Measurements from ENCODE around the gene TSPAN8.

TSPAN8 gene

DNA sequence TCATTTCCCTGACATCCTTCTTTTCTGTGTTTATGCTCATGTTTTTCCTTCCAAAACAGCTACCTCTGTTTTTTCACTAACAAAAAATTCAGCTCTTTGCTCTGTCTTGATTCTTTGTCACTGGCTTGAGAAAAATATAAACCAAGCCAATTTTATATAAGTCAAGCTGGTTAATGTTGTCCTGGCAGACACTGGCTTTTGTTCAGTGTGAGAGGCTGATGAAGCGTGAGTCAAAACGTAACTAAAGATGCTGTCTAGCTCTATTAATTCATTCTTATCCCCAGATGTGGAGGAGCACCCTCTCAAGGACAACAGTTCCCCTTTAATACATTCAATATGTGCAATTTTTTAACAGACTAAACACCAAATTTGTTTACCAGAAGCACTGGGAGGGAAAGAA lies 15.8 kb downstream of the TSPAN8 start:
- no peak overlapping the region for H3K4me3 ChIP-seq (ENCODE audit: low read depth, low read length)
- TF ChIP-seq, protein P1, sequence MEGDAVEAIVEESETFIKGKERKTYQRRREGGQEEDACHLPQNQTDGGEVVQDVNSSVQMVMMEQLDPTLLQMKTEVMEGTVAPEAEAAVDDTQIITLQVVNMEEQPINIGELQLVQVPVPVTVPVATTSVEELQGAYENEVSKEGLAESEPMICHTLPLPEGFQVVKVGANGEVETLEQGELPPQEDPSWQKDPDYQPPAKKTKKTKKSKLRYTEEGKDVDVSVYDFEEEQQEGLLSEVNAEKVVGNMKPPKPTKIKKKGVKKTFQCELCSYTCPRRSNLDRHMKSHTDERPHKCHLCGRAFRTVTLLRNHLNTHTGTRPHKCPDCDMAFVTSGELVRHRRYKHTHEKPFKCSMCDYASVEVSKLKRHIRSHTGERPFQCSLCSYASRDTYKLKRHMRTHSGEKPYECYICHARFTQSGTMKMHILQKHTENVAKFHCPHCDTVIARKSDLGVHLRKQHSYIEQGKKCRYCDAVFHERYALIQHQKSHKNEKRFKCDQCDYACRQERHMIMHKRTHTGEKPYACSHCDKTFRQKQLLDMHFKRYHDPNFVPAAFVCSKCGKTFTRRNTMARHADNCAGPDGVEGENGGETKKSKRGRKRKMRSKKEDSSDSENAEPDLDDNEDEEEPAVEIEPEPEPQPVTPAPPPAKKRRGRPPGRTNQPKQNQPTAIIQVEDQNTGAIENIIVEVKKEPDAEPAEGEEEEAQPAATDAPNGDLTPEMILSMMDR (conservative IDR thresholded peaks at IDR 0.05; ENCODE audit: low read depth, low read length) = no peak
- DNase-seq (ENCODE audit: low read depth) = no peak

- no peak for DNase-seq (ENCODE audit: low read depth)
- H3K4me3 ChIP-seq (ENCODE audit: low read depth, low read length) = no peak overlapping the region
- TF ChIP-seq, protein P1 (conservative IDR thresholded peaks at IDR 0.05; ENCODE audit: low read depth, low read length) = no peak
Observed at GRCh38 chr12:71141378-71141926, 16.3 kb downstream of the TSPAN8 start.

- TF ChIP-seq, protein P1 (conservative IDR thresholded peaks at IDR 0.05; ENCODE audit: low read depth, low read length) = no peak
- H3K4me3 ChIP-seq (ENCODE audit: low read depth, low read length) = no peak overlapping the region
- no peak for DNase-seq (ENCODE audit: low read depth)
Observed at GRCh38 chr12:71139153-71139735, 18.6 kb downstream of the TSPAN8 start.

- no peak for DNase-seq (ENCODE audit: low read depth)
- TF ChIP-seq, protein P1 (conservative IDR thresholded peaks at IDR 0.05; ENCODE audit: low read depth, low read length) = no peak
Observed at GRCh38 chr12:71138011-71138410, 19.8 kb downstream of the TSPAN8 start.

GRCh38 chr12:71135812-71136176 lies 22.0 kb downstream of the TSPAN8 start:
- DNase-seq (ENCODE audit: low read depth) = peak; percentile 71

More at GRCh38 chr12:71138011-71138410, 19.8 kb downstream of the TSPAN8 start:
- no peak overlapping the region for H3K4me3 ChIP-seq (ENCODE audit: low read depth, low read length)

DNA sequence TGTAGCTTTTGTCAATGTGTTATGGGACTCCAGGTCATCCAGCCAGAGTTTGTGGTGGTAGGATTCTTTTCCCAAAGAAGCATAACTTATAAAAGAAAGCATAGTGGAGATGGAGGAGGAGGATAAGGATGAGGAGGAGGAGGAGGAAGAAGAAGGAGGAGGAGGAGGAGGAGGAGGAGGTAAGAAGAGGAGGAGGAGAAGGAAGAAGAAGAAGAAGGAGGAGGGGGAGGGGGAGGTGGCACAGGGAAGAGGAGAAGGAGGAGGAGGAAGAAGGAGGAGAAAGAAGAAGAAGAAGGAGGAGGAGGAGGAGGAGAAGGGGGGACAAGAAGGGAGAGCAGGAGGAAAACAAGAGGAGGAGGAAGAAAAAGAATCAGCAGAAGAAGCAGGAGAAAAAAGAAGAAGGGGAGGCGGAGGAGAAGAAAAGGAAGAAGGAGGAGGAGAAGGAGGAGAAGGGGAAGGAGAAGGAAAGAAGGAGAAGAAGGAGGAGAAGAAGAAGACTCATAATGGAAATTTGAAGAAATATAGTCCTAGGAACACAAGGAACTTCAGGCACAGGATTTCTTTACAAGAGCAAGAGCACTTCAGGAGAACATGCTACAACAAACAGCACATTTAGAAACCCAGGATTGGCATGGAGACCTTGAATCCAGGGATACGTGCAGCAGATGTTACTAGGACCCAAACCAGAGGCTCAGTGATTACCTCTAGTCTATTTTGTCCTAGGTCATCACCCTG lies 22.6 kb downstream of the TSPAN8 start:
- no peak overlapping the region for H3K4me3 ChIP-seq (ENCODE audit: low read depth, low read length)
- DNase-seq (ENCODE audit: low read depth) = no peak
- TF ChIP-seq, protein P1 (conservative IDR thresholded peaks at IDR 0.05; ENCODE audit: low read depth, low read length) = no peak

More at GRCh38 chr12:71135812-71136176, 22.0 kb downstream of the TSPAN8 start:
- H3K4me3 ChIP-seq (ENCODE audit: low read depth, low read length) = no peak overlapping the region
- TF ChIP-seq, protein P1 (conservative IDR thresholded peaks at IDR 0.05; ENCODE audit: low read depth, low read length) = no peak
